Activated CD4-positive, alpha-beta T cell treated with anti-CD3 and anti-CD28 coated beads, Interleukin-2, amount 50 U/mL, for 48 hours (primary cell): ENCODE data around the gene CHRFAM7A.
"Not testable (repeated sequence)": the region's sequence is repeated elsewhere in the genome, so short reads cannot be mapped to it uniquely, and the experiment has no call there.

Experiments used
- DNase-seq, 2 experiments: peaks; one replicate each; pipeline ENCODE4 v3.0.0-alpha.2; 2020

CHRFAM7A gene

GRCh38 chr15:30315704-30316103, 77.6 kb downstream of the CHRFAM7A start:
- not testable (repeated sequence) for DNase-seq

DNA sequence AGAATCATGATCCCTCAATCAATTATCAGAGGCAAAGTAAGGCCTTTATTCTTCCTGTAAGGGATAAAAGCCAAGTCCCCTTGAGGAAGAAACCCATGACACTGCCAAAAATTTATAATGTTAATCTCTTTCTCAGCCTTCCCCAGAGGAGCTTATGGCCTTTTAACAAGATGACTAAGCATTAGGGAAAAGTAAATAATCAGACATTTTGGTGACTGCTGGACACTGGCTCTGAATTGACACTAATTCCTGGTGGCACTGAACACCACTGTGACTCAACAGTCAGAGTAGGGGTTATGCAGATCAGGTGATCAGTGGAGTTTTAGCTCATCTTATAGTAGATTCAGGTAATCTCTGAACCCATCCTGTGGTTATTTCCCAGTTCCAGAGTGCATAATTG, 82.8 kb downstream of the CHRFAM7A start:
- not testable (repeated sequence) for DNase-seq
